Gastroesophageal sphincter (tissue), 3 donors: ENCODE measurements around the gene CPNE5.

ENCODE experiments used
- EP300 ChIP-seq: sonication (generic); formaldehyde crosslinking; IDR thresholded peaks from one replicate; pipeline ENCODE4 v1.6.1; 2017; ENCODE audit warnings: antibody characterized with exemption, mild to moderate bottlenecking
- POLR2AphosphoS5 ChIP-seq: sonication (generic); formaldehyde crosslinking; IDR thresholded peaks from one replicate; pipeline ENCODE4 v1.6.1; 2017; ENCODE audit warnings: antibody characterized with exemption
- TF ChIP-seq, protein P1 (sequence below), 4 experiments: fragments of 200-600 bp in 2 of 4; fragments of 450-650 bp in 2 of 4; sonication (generic) in 1 of 4; IDR thresholded peaks; one replicate each; pipeline ENCODE4 v1.5.1; 2017 to 2019; ENCODE audit warnings: antibody characterized with exemption in 4 of 4, mild to moderate bottlenecking in 2 of 4, moderate library complexity in 2 of 4

GRCh38 chr6:36752886-36753506 lies 86.2 kb downstream of the CPNE5 start:
- TF ChIP-seq, protein P1, sequence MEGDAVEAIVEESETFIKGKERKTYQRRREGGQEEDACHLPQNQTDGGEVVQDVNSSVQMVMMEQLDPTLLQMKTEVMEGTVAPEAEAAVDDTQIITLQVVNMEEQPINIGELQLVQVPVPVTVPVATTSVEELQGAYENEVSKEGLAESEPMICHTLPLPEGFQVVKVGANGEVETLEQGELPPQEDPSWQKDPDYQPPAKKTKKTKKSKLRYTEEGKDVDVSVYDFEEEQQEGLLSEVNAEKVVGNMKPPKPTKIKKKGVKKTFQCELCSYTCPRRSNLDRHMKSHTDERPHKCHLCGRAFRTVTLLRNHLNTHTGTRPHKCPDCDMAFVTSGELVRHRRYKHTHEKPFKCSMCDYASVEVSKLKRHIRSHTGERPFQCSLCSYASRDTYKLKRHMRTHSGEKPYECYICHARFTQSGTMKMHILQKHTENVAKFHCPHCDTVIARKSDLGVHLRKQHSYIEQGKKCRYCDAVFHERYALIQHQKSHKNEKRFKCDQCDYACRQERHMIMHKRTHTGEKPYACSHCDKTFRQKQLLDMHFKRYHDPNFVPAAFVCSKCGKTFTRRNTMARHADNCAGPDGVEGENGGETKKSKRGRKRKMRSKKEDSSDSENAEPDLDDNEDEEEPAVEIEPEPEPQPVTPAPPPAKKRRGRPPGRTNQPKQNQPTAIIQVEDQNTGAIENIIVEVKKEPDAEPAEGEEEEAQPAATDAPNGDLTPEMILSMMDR (IDR thresholded peaks at IDR 0.05), result no peak
- TF ChIP-seq POLR2AphosphoS5, result no peak
- TF ChIP-seq EP300, result no peak
